SK-N-SH treated with all-trans-retinoic acid at 6 μM for 48 hours (cell line): ENCODE results near the gene NDE1.
"Not testable (repeated sequence)": the region's sequence is repeated elsewhere in the genome, so short reads cannot be mapped to it uniquely, and the experiment has no call there.

Source experiments
- ATAC-seq: fragments of 200-7000 bp; cut with Tn5 transposase; 3 replicates; pipeline ENCODE4 v1.9.1; 2020; ENCODE audit warnings: mild to moderate bottlenecking, moderate library complexity
- ARNTL ChIP-seq: fragments of 450-650 bp; formaldehyde crosslinking; IDR thresholded peaks from 2 replicates; pipeline ENCODE4 v1.5.0; 2020; ENCODE audit warnings: low read depth, mild to moderate bottlenecking, moderate library complexity, borderline replicate concordance
- BACH2 ChIP-seq: fragments of 250-450 bp; sonication (Bioruptor Pico); IDR thresholded peaks from 2 replicates; pipeline ENCODE4 v1.9.0; 2021; ENCODE audit warnings: mild to moderate bottlenecking, borderline replicate concordance
- CSDC2 ChIP-seq: fragments of 250-450 bp; sonication (Bioruptor Pico); IDR thresholded peaks from 2 replicates; pipeline ENCODE4 v1.5.0; 2020; ENCODE audit warnings: mild to moderate bottlenecking, moderate library complexity
- ESRRG ChIP-seq: fragments of 250-450 bp; sonication (Bioruptor Pico); IDR thresholded peaks from 2 replicates; pipeline ENCODE4 v1.6.1; 2021; ENCODE audit warnings: mild to moderate bottlenecking
- GLIS3 ChIP-seq: fragments of 250-450 bp; sonication (Bioruptor Pico); IDR thresholded peaks from 2 replicates; pipeline ENCODE4 v1.5.0; 2020; ENCODE audit warnings: mild to moderate bottlenecking, moderate library complexity
- ISL1 ChIP-seq: fragments of 250-450 bp; sonication (Bioruptor Pico); IDR thresholded peaks from 2 replicates; pipeline ENCODE4 v2.1.2; 2022; ENCODE audit warnings: mild to moderate bottlenecking, moderate library complexity
- OSR1 ChIP-seq: fragments of 250-450 bp; sonication (Bioruptor Pico); IDR thresholded peaks from 2 replicates; pipeline ENCODE4 v1.8.0; 2022; ENCODE audit warnings: moderate library complexity, mild to moderate bottlenecking, inconsistent platforms
- POU6F1 ChIP-seq: fragments of 250-450 bp; sonication (Bioruptor Pico); IDR thresholded peaks from 2 replicates; pipeline ENCODE4 v1.8.0; 2021; ENCODE audit warnings: low read depth, mild to moderate bottlenecking, moderate library complexity, borderline replicate concordance
- PPARA ChIP-seq: fragments of 250-450 bp; sonication (Bioruptor Pico); IDR thresholded peaks from 2 replicates; pipeline ENCODE4 v1.5.0; 2020; ENCODE audit warnings: mild to moderate bottlenecking, borderline replicate concordance
- RARB ChIP-seq: fragments of 250-450 bp; sonication (Bioruptor Pico); IDR thresholded peaks from 2 replicates; pipeline ENCODE4 v1.8.0; 2021; ENCODE audit warnings: mild to moderate bottlenecking, moderate library complexity
- SNAI2 ChIP-seq: fragments of 250-450 bp; sonication (Bioruptor Pico); IDR thresholded peaks from 2 replicates; pipeline ENCODE4 v1.5.0; 2020; ENCODE audit warnings: mild to moderate bottlenecking, moderate library complexity
- TCF4 ChIP-seq: fragments of 250-450 bp; sonication (Bioruptor Pico); IDR thresholded peaks from 2 replicates; pipeline ENCODE4 v1.8.0; 2021; ENCODE audit warnings: mild to moderate bottlenecking, moderate library complexity, borderline replicate concordance
- TSHZ2 ChIP-seq: fragments of 250-450 bp; sonication (Bioruptor Pico); IDR thresholded peaks from 2 replicates; pipeline ENCODE4 v1.5.0; 2020; ENCODE audit warnings: mild to moderate bottlenecking, moderate library complexity
- ZFP3 ChIP-seq: fragments of 250-450 bp; sonication (Bioruptor Pico); IDR thresholded peaks from 2 replicates; pipeline ENCODE4 v1.5.0; 2020; ENCODE audit warnings: mild to moderate bottlenecking, moderate library complexity
- ZNF565 ChIP-seq: fragments of 450-650 bp; formaldehyde crosslinking; conservative IDR thresholded peaks from 2 replicates; pipeline ENCODE4 v1.5.0; 2020; ENCODE audit warnings: low read depth, mild to moderate bottlenecking, moderate library complexity
- ZNF70 ChIP-seq: fragments of 450-650 bp; formaldehyde crosslinking; IDR thresholded peaks from 2 replicates; pipeline ENCODE4 v1.5.0; 2020; ENCODE audit warnings: mild to moderate bottlenecking, moderate library complexity
- ZNF8 ChIP-seq: fragments of 450-650 bp; formaldehyde crosslinking; IDR thresholded peaks from 2 replicates; pipeline ENCODE4 v1.5.0; 2020; ENCODE audit warnings: mild to moderate bottlenecking, moderate library complexity
- TF ChIP-seq, protein P1 (sequence below): fragments of 250-450 bp; sonication (Bioruptor Pico); IDR thresholded peaks from 2 replicates; pipeline ENCODE4 v1.5.1; 2020; ENCODE audit warnings: low read depth, mild to moderate bottlenecking, moderate library complexity
- TF ChIP-seq, protein P2 (sequence below): fragments of 250-450 bp; sonication (Bioruptor Pico); IDR thresholded peaks from 2 replicates; pipeline ENCODE4 v1.5.1; 2021; ENCODE audit warnings: mild to moderate bottlenecking, moderate library complexity
- TF ChIP-seq, protein P3 (sequence below): fragments of 250-450 bp; sonication (Bioruptor Pico); IDR thresholded peaks from 2 replicates; pipeline ENCODE4 v1.8.0; 2020; ENCODE audit warnings: mild to moderate bottlenecking, moderate library complexity, borderline replicate concordance

NDE1 gene

DNA sequence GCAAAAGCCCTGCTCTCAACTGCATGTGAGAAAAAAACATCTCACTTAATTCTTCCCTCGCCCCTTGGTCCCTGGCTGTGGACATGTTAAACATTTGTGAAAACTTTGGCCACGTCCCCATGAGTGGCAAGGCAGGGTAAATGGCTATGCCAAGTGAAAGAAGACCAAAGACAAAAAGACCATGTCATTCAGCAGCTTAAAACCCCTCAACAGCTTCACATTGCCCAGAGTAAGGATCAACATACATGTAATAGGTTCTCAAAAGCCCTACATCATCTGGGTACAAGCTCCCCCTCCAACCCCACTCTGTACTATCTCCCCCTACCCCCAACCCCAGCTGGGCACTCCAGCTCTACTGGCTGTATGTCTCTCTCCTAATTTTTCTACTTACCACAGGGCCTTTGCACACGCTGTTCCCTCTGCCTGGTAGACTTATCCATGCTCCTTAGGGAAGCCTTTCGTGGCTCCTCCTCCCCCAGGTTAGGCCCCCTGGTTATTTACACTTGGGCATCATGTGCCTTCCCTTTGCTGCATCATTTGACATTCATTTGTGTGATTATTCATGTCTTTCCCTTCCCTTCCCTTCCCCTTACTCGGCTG lies 75.7 kb downstream of the NDE1 start:
- TF ChIP-seq ARNTL (CRISPR knock-in tag) (no peak), TSHZ2 (CRISPR knock-in tag) (no peak), OSR1 (no peak), ISL1 (CRISPR knock-in tag) (no peak), ZNF70 (CRISPR knock-in tag) (no peak), POU6F1 (CRISPR knock-in tag) (no peak), TCF4 (CRISPR knock-in tag) (no peak), ZFP3 (no peak), BACH2 (no peak), ZNF565 (no peak), ESRRG (CRISPR knock-in tag) (no peak), PPARA (CRISPR knock-in tag) (no peak), CSDC2 (CRISPR knock-in tag) (no peak)
- TF ChIP-seq, protein P1, sequence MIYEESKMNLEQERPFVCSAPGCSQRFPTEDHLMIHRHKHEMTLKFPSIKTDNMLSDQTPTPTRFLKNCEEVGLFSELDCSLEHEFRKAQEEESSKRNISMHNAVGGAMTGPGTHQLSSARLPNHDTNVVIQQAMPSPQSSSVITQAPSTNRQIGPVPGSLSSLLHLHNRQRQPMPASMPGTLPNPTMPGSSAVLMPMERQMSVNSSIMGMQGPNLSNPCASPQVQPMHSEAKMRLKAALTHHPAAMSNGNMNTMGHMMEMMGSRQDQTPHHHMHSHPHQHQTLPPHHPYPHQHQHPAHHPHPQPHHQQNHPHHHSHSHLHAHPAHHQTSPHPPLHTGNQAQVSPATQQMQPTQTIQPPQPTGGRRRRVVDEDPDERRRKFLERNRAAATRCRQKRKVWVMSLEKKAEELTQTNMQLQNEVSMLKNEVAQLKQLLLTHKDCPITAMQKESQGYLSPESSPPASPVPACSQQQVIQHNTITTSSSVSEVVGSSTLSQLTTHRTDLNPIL (CRISPR knock-in tag) = no peak
- TF ChIP-seq, protein P2, sequence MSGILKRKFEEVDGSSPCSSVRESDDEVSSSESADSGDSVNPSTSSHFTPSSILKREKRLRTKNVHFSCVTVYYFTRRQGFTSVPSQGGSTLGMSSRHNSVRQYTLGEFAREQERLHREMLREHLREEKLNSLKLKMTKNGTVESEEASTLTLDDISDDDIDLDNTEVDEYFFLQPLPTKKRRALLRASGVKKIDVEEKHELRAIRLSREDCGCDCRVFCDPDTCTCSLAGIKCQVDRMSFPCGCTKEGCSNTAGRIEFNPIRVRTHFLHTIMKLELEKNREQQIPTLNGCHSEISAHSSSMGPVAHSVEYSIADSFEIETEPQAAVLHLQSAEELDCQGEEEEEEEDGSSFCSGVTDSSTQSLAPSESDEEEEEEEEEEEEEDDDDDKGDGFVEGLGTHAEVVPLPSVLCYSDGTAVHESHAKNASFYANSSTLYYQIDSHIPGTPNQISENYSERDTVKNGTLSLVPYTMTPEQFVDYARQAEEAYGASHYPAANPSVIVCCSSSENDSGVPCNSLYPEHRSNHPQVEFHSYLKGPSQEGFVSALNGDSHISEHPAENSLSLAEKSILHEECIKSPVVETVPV (CRISPR knock-in tag) = no peak
- ATAC-seq = no peak

DNA sequence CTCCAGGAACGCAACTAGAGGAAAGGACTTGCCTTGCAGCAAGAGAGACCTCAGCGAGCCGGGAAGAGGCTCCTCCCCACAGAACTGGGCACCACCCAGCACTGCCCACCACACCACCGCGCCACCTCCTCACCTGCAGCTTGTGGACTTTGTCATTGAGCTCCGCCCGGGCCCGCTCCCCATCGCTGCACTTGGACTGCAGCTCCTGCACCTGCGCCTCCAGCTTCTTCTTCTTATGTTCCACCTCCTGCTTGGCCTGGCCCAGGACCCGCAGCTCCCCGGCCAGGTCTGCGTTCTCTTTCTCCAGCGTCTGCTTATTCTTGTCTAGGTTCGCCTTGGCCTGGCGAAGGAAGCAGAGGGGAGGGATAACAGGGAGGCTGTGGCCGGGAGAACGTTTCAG lies 76.7 kb downstream of the NDE1 start:
- no peak for TF ChIP-seq OSR1
- no peak for TF ChIP-seq TCF4 (CRISPR knock-in tag)
- TF ChIP-seq TSHZ2 (CRISPR knock-in tag) = no peak
- TF ChIP-seq ISL1 (CRISPR knock-in tag) = no peak
- TF ChIP-seq ESRRG (CRISPR knock-in tag) = no peak
- TF ChIP-seq PPARA (CRISPR knock-in tag) = no peak
- no peak for TF ChIP-seq POU6F1 (CRISPR knock-in tag)
- TF ChIP-seq ARNTL (CRISPR knock-in tag) = no peak
- TF ChIP-seq, protein P1 (CRISPR knock-in tag) = no peak
- TF ChIP-seq ZFP3 = no peak
- no peak for TF ChIP-seq SNAI2
- no peak for TF ChIP-seq GLIS3 (CRISPR knock-in tag)
- TF ChIP-seq ZNF565 = no peak
- no peak for TF ChIP-seq CSDC2 (CRISPR knock-in tag)
- TF ChIP-seq RARB (CRISPR knock-in tag) = no peak
- TF ChIP-seq ZNF8 (CRISPR knock-in tag) = no peak
- no peak for TF ChIP-seq BACH2
- TF ChIP-seq, protein P3, sequence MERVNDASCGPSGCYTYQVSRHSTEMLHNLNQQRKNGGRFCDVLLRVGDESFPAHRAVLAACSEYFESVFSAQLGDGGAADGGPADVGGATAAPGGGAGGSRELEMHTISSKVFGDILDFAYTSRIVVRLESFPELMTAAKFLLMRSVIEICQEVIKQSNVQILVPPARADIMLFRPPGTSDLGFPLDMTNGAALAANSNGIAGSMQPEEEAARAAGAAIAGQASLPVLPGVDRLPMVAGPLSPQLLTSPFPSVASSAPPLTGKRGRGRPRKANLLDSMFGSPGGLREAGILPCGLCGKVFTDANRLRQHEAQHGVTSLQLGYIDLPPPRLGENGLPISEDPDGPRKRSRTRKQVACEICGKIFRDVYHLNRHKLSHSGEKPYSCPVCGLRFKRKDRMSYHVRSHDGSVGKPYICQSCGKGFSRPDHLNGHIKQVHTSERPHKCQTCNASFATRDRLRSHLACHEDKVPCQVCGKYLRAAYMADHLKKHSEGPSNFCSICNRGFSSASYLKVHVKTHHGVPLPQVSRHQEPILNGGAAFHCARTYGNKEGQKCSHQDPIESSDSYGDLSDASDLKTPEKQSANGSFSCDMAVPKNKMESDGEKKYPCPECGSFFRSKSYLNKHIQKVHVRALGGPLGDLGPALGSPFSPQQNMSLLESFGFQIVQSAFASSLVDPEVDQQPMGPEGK (CRISPR knock-in tag) = no peak
- TF ChIP-seq ZNF70 (CRISPR knock-in tag) = no peak
- TF ChIP-seq, protein P2 (CRISPR knock-in tag) = no peak
- no peak for ATAC-seq

- not testable (repeated sequence) for ATAC-seq
Measured at GRCh38 chr16:15727697-15728096, 77.7 kb downstream of the NDE1 start.
